GM18520 (cell line): ENCODE results near the gene ELMOD1.
"Not testable (repeated sequence)": the region's sequence is repeated elsewhere in the genome, so short reads cannot be mapped to it uniquely, and the experiment has no call there.

Experiments used
- ATAC-seq: cut with Tn5 transposase; IDR thresholded peaks from one replicate; pipeline ENCODE4 v1.9.1; 2021; ENCODE audit not compliant: unreplicated experiment

ELMOD1 gene

GRCh38 chr11:107590460-107591377 lies at the start of gene ELMOD1:
Gene ELMOD1, plus strand, starts transcription at chr11:107591147. Its CDS starts 27,043 bp downstream, at chr11:107618190.
- peak; percentile 35 for ATAC-seq

- peak; percentile 66 for ATAC-seq
These were observed 45.8 kb upstream of the ELMOD1 start for GRCh38 chr11:107545101-107545514.

DNA sequence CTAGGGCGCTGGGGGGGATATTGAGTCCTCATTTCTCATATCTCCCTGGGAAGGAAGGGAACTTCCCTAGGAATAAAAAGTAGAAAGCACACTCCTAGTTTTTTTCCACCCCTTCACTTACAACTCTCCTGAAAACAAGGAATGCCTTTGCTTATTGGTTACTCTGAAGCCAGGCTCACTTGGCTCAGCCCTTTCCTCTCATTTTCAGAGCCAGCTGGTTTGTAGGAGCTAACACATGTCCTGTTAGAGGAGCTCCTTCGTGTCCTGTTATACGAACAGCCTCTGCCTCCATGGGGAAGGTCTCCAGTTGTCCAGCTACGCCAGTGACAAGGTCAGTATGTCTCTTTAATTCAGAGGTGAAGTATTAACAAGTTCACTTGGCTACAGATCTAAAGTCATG lies 43.0 kb upstream of the ELMOD1 start:
- ATAC-seq = no peak

DNA sequence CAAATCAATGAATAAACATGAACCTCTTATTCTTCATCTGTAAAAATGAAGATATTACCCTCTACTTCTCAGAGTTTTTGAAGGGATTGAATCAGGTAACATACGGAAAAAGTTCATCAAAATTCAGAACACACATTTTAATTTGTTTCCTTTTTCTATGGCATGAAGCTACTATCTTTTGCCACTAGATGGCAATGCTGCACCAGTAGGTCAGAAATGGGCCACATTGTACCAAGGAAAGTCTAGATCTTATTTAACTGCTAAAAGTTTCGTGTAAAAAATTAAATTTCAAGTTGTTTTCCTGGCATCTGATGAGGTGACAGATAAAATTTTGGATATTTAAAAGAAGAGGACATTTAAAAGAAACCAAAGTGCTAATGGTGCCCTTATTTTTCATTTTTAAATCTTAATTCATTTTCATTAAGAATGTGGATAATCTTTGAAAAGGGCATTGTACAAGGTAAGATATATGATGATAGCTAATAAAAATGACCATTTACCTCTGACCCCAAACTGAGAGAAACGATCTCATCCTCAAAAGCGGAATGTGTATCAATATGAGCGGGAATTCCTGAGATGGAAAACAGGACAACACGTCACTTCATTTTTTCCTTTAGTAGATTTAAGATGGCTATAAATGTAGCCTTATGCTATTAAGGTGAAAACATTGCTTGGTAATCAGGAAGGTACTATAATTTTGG lies 41.5 kb upstream of the ELMOD1 start:
- ATAC-seq = no peak

- ATAC-seq = no peak
These were observed 41.0 kb upstream of the ELMOD1 start for GRCh38 chr11:107549954-107550285.

- ATAC-seq = no peak
These were observed 40.6 kb upstream of the ELMOD1 start for GRCh38 chr11:107550304-107550703.

DNA sequence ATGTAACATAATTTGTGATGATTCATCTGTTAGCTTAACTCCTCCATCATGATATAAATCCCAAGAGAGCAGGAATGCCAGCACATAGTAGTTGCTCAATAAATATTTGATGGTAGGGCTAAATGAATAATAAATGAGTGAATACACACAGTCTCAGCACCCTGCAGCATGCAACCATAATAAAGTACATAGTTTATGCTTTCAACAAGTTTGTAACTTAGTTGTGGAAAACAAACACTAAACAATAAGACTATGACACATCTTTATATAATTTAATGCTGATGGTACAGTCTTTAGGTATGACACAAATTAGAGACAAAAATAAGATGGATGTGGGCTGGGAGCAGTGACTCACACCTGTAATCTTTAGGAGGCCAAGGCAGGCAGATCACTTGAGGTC lies 29.3 kb upstream of the ELMOD1 start:
- ATAC-seq = no peak

GRCh38 chr11:107562647-107563208 lies 28.2 kb upstream of the ELMOD1 start:
- ATAC-seq = no peak

GRCh38 chr11:107563702-107564101 lies 27.2 kb upstream of the ELMOD1 start:
- peak; percentile 26 for ATAC-seq

DNA sequence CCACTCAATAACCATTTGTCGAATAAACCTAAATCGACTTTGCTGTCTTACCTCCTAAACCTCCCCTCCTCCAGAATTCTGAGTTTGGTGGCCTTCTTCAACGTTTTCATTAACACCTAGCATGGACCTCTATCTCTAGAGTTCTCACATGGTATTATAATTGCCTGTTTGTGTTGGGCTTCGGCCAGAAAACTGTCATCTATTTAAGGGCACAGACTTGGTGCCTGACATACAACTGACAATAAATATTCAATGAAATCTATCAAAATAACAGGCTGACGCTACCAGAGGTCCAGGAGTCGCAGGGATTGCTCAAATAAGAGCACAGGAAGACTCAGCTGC lies 26.1 kb upstream of the ELMOD1 start:
- no peak for ATAC-seq

- peak; percentile 70 for ATAC-seq
These were observed 25.6 kb upstream of the ELMOD1 start, which contains the start of gene ALKBH8 for GRCh38 chr11:107565219-107565937. Gene ALKBH8, minus strand, starts transcription at chr11:107565735. Its CDS starts 4,842 bp downstream, at chr11:107560893.

GRCh38 chr11:107565955-107566501 lies 24.9 kb upstream of the ELMOD1 start:
- ATAC-seq = not testable (repeated sequence)

GRCh38 chr11:107566569-107566968 lies 24.4 kb upstream of the ELMOD1 start:
- no peak for ATAC-seq

- no peak for ATAC-seq
These were observed 23.1 kb upstream of the ELMOD1 start for GRCh38 chr11:107567739-107568335.

DNA sequence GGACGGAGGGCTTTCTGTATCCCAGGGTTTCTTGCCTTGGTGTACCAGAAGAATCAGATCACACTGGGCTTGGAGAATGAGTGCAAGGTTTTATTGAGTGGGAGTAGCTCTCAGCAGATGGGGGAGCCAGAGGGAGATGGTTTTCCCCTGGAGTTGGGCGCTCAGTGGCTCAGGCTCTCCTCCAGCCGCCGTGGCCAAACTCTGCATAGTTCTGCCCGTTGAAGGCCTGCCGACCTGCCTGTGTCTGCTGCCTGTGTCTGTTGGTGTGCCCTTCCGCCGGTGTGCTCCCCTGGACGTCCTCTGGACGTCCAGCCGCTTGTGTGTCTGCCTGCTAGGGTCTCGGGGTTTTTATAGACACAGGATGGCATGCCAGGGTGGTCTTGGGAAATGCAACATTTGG lies 20.9 kb upstream of the ELMOD1 start:
- no peak for ATAC-seq

DNA sequence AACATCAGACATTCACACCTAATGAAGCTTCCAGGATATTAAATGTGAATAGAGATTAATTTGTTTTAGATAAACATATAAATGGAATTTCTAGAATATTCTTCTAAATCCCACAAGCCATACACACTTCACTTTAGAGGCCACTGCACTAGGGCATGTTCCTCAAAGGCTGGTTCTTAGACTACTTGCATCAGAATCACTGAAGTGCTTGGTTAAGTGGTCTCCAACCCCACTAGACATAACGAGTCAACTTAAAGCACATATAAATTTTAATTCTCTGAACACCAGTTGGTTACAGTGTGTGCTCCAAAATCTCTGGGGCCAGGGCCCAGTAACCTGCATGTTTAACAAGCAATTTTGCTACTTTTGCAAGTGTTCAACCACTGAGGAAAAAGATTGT lies 17.5 kb upstream of the ELMOD1 start:
- no peak for ATAC-seq

- ATAC-seq = not testable (repeated sequence)
These were observed 14.2 kb upstream of the ELMOD1 start for GRCh38 chr11:107576497-107577345.

- ATAC-seq = no peak
These were observed 13.6 kb upstream of the ELMOD1 start for GRCh38 chr11:107577346-107577711.

DNA sequence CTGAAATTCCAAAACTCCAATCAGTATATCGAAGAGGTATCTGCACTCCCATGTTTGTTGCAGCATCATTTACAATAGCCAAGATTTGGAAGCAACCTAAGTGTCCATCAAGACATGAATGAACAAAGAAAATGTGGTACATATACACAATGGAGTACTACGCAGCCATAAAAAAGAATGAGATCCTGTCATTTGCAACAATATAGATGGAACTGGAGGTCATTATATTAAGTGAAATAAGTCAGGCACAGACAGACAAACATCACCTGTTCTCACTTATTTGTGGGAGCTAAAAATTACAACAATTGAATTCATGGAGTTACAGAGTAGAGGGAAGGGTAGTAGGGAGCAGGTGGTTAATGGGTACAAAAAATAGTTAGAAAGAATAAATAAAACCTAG lies 11.8 kb upstream of the ELMOD1 start:
- ATAC-seq = not testable (repeated sequence)

- no peak for ATAC-seq
These were observed 9.8 kb upstream of the ELMOD1 start for GRCh38 chr11:107581147-107581546.
